Testis (tissue), 3 donors: ENCODE measurements around the gene NEURL1. TPM values are rescaled to one million over a fixed set of nuclear protein-coding genes. Genes with fewer than 3 reads are reported as not detected.

Experiments used
- DNase-seq: peaks from one replicate; pipeline ENCODE4 v3.0.0-alpha.2; 2019
- H3K27ac ChIP-seq, 2 donors: fragments of 200-600 bp; sonication (generic); one replicate each; pipeline ENCODE4 v1.5.1; 2019
- H3K27me3 ChIP-seq: fragments of 200-600 bp; sonication (generic); one replicate; pipeline ENCODE4 v1.5.1; 2019
- H3K36me3 ChIP-seq: fragments of 200-600 bp; sonication (generic); one replicate; pipeline ENCODE4 v1.5.1; 2017; ENCODE audit warnings: low read depth; ENCODE audit errors: missing control alignments
- H3K4me1 ChIP-seq: fragments of 200-600 bp; sonication (generic); one replicate; pipeline ENCODE4 v1.5.1; 2019
- H3K4me3 ChIP-seq, 2 donors: fragments of 200-600 bp; sonication (generic); one replicate each; pipeline ENCODE4 v1.5.1; 2017 to 2019
- H3K9me3 ChIP-seq: fragments of 200-600 bp; sonication (generic); one replicate; pipeline ENCODE4 v1.5.1; 2017
- CTCF ChIP-seq, 3 experiments: fragments of 450-650 bp in 2 of 3; fragments of 200-600 bp in 1 of 3; sonication (generic) in 1 of 3; IDR thresholded peaks; one replicate each; pipeline ENCODE4 v1.5.1; 2016 to 2019; ENCODE audit warnings: antibody characterized with exemption in 3 of 3, mild to moderate bottlenecking in 2 of 3, moderate library complexity in 1 of 3
- POLR2A ChIP-seq: fragments of 450-650 bp; IDR thresholded peaks from one replicate; pipeline ENCODE4 v1.6.1; 2017; ENCODE audit warnings: antibody characterized with exemption, mild to moderate bottlenecking, moderate library complexity
- WGBS, 2 donors: methylation state at CpG; one replicate each; pipeline ENCODE4 v1.1.5; 2018; 5-methylcytosine and 5-hydroxymethylcytosine counted together
- intact Hi-C: fragments of 100-400 bp; cut with DNase I; formaldehyde crosslinking; loops from one replicate; pipeline ENCODE4 v1.15.1; 2023; ENCODE audit warnings: low total_unique reads
- polyA plus RNA-seq: library from polyadenylated mRNA; stranded (reverse); fragments of 350-450 nt; fragmentation: Illumina TruSeq; extraction: RNeasy Lipid Tissue Mini Kit (QIAGEN cat#74804); gene quantifications from one replicate; pipeline ENCODE4 v1.2.3, GENCODE V29; 2014; ENCODE audit warnings: low read depth, low replicate concordance; ENCODE audit not compliant: insufficient read depth
- total RNA-seq, 2 donors: library from RNA; depleted of rRNA; stranded (reverse); fragments of >200 nt; gene quantifications; one replicate each; pipeline ENCODE4 v1.2.3, GENCODE V29; 2016

The NEURL1 gene
- total and polyA plus RNA-seq, 3 donors from 2014 or later = 17.8 to 21.9 (median 19.8) TPM

GRCh38 chr10:103459615-103460014, 33.9 kb upstream of the NEURL1 start:
- Histone ChIP-seq H3K9me3 (no peaks in the 10 kb centered on the region), H3K4me3 (no peak overlapping the region), H3K27me3 (no peaks in the 10 kb centered on the region), H3K4me1 (no peaks in the 10 kb centered on the region), H3K36me3 (no peaks in the 10 kb centered on the region), H3K27ac (no peak overlapping the region)
- intact Hi-C loops = no loop called here
- DNase-seq = no peak
- WGBS, 2 donors = 76 to 93% methylated on average over 2 to 4 of the region's 4 CpGs
- TF ChIP-seq CTCF (IDR thresholded peaks at IDR 0.05) (no peak), POLR2A (no peak)

GRCh38 chr10:103463499-103463898, 30.0 kb upstream of the NEURL1 start:
- Histone ChIP-seq H3K27ac (no peak overlapping the region), H3K4me1 (no peaks in the 10 kb centered on the region), H3K4me3 (no peak overlapping the region), H3K27me3 (no peaks in the 10 kb centered on the region), H3K9me3 (no peaks in the 10 kb centered on the region), H3K36me3 (no peaks in the 10 kb centered on the region)
- 60 to 70% methylated on average over 4 of the region's 4 CpGs for WGBS, 2 donors
- no peak for TF ChIP-seq CTCF (IDR thresholded peaks at IDR 0.05)
- TF ChIP-seq POLR2A = no peak
- intact Hi-C loops = no loop called here
- no peak for DNase-seq

- TF ChIP-seq POLR2A (no peak), CTCF (IDR thresholded peaks at IDR 0.05) (no peak)
- H3K9me3 ChIP-seq = no peaks in the 10 kb centered on the region
- H3K27ac ChIP-seq = no peak overlapping the region
- intact Hi-C loops = no loop called here
- no peaks in the 10 kb centered on the region for H3K27me3 ChIP-seq
- 90 to 95% methylated on average over 14 of the region's 14 CpGs for WGBS, 2 donors
- no peaks in the 10 kb centered on the region for H3K36me3 ChIP-seq
- H3K4me3 ChIP-seq = no peak overlapping the region
- H3K4me1 ChIP-seq = no peaks in the 10 kb centered on the region
- DNase-seq = no peak
These were observed 27.9 kb upstream of the NEURL1 start for GRCh38 chr10:103465411-103466179.

- no peaks in the 10 kb centered on the region for H3K4me1 ChIP-seq
- TF ChIP-seq CTCF (IDR thresholded peaks at IDR 0.05) = no peak
- no peak for TF ChIP-seq POLR2A
- no peak overlapping the region for H3K27ac ChIP-seq
- intact Hi-C loops = no loop called here
- H3K4me3 ChIP-seq = no peak overlapping the region
- 83 to 89% methylated on average over 3 of the region's 3 CpGs for WGBS, 2 donors
- no peaks in the 10 kb centered on the region for H3K9me3 ChIP-seq
- H3K36me3 ChIP-seq = no peaks in the 10 kb centered on the region
- no peaks in the 10 kb centered on the region for H3K27me3 ChIP-seq
- DNase-seq = no peak
These were observed 26.8 kb upstream of the NEURL1 start for GRCh38 chr10:103466734-103467133.

GRCh38 chr10:103467406-103467805, 26.1 kb upstream of the NEURL1 start:
- no peaks in the 10 kb centered on the region for H3K27me3 ChIP-seq
- no peaks in the 10 kb centered on the region for H3K4me1 ChIP-seq
- 87 to 92% methylated on average over 7 of the region's 7 CpGs for WGBS, 2 donors
- no peaks in the 10 kb centered on the region for H3K36me3 ChIP-seq
- DNase-seq = no peak
- no peak overlapping the region for H3K27ac ChIP-seq
- intact Hi-C loops = no loop called here
- H3K9me3 ChIP-seq = no peaks in the 10 kb centered on the region
- no peak overlapping the region for H3K4me3 ChIP-seq
- no peak for TF ChIP-seq CTCF (IDR thresholded peaks at IDR 0.05)
- TF ChIP-seq POLR2A = no peak
